GM21390 (cell line): ENCODE data around the gene ACE2.
A peak's percentile ranks its signal among the peaks of the same experiment; 100 is the strongest.

ENCODE experiments used
- ATAC-seq: cut with Tn5 transposase; IDR thresholded peaks from one replicate; pipeline ENCODE4 v1.9.1; 2021; ENCODE audit not compliant: unreplicated experiment

ACE2 gene

DNA sequence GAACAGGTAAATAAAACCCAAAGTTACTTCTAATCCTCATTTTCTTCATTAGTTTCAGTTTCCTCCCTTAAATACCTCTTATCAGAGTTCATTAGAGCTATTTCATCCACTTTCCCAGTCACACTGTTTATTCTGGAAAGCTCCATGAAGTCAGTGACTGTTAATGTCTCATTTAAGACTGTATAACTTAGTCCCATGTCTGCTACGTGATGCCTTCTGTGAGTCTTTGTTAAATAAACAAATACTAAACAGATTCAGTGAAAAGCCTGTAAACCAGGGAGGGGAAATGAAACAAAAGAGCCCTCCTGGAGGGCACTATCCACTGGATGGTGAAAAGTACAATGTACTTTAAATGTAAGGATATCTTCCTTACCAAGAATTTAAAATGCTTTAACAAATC is 24.7 kb downstream of the ACE2 start:
- ATAC-seq: no peak

DNA sequence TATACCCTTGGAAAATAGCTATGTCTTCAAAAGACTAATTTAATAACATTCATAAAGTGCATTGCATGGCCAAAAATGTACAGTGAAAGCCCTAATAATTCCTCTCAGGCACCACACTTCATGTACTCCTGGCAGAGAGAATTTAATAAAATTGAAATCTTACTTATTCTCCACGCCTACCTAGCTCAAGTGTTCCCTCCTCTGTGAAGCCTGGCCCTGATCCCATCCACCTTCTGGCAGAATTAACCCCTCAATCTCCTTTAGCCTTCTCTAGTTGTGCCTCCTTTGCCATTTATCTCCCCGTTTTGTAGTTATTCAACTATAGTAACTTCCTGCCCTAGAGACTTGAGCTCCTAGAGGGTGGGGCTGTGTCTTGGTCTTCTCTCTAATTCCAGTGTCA is 26.7 kb downstream of the ACE2 start:
- no peak for ATAC-seq

DNA sequence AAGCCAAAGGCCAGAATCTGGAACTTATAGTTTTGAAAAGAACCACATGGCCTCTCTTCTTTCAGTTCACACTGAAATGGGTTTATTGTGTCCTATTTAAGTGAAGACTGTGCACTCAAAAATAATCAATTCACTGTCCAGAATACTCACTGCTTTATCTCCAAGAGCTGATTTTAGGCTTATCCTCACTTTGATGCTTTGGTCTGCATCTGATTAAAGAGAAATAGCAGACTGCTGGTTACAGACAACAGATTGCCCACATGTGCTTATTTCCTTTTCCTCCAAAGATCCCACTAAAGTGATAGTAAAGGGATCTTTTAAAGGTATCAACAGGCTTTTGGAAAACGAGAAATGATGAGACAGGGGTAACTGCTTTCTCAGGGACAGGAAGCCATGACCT is 30.6 kb downstream of the ACE2 start:
- no peak for ATAC-seq

DNA sequence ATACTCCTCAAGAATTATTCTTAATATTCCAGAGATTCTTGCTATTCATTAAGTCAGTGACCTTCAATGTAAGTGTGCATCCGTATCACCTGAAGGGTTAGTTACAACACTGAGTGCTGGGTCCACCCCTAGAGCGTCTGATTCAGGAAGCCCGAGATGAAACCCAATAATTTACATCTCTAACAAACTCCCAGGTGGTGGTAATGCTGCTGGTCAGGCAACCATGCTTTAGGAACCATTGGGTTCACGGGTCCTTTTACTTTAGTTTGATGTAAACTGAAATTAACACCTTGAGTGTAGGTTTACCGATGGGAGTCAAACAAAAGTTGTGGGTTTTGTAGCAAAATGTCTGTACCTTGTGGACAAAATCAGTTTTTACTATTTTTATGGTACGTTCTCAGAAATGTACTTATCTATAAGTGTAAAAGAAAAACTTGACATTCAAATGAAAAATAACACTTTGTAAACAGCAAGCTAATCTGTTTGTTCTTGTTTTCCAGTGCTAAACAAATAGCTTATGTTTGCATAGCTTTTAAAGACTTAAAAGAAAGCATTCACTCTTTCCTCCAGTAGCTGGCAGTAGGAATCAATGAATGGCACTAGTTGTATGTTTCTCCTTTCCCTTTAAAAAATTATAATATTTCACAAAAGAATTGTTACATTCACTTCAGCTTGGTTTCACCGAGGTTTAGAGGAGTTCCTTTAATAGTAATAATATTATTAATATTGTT is 32.7 kb downstream of the ACE2 start:
- no peak for ATAC-seq

DNA sequence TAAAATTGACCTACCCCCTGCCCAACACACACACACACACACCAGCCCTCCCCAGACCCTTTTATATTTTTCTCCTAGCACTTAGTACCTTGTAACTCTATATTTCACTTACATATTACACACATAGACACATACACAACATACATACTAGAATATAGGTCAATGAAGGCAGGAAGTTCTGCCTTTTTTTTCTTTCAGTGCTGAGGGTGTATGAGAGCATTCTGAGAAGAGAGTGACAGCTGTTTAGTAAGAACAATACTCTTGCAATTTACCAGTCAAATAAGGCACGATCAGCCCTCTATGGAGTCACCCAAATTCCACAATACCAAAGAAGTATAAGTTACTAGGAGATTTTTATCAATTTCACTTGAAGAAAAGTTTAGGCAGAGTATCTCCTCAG is 33.5 kb downstream of the ACE2 start:
- ATAC-seq: no peak

DNA sequence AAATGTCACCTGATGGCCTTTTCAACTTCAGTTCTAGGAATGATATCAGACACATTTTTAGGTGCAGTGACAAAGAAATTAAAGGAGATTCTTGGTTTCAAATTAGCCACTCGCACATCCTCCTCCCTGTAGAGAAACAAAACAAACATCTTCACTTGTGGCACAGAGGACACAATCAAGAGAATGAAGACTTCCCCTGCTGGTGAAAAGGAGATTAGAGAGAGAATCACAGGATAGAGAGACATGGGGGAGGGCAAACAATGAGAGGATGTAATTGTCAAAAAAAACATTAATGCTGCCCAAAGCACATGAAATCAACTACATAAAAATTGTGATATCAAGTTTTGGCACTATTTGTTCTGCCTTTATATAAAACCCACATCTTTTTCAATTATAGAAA is 34.5 kb downstream of the ACE2 start:
- ATAC-seq: no peak

DNA sequence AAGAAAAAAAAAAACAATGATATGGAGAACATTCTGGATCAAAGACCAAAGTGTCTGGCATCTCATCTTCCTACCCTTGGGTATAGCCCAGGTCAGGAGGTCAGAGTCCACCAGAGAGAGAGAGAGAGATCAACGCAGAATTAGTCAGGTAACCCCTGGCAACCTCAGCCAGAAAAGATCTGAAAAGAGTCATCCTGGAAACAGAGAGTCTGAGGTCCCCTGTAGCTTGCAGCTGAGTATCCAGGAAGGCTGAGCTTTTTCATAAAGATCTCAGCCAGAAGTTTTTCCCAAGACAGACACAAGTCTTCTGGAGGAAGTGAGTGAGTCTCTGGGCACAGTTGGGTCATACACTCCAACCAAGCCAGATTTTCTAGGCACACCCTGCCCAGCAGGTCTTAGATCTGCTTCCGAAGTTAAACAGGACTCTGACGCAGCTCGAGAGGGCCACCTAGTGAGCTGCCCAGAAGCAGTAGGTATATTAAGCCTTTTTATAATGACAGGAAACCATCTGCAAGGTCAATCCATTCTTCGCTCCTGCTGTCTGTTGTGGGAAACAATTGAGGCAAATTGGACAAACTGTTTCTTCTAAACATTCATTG is 35.7 kb downstream of the ACE2 start:
- ATAC-seq: peak; percentile 66

DNA sequence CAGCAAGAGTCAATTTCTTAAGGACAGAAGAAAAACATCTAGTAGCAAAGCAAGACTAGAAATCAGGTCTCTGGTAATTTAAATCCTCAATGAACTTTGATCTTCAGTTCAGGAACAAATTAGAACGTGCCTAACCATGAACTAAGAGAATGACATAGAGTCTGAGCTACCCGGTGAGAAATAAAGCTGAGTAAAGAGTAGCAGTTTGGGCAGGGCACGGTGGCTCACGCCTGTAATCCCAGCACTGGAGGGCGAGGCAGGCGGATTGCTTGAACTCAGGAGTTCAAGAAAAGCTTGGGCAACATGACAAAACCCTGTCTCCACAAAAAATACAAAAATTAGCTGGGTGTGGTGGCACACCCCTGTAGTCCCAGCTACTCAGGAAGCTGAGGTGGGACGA is 37.7 kb downstream of the ACE2 start:
- no peak for ATAC-seq

DNA sequence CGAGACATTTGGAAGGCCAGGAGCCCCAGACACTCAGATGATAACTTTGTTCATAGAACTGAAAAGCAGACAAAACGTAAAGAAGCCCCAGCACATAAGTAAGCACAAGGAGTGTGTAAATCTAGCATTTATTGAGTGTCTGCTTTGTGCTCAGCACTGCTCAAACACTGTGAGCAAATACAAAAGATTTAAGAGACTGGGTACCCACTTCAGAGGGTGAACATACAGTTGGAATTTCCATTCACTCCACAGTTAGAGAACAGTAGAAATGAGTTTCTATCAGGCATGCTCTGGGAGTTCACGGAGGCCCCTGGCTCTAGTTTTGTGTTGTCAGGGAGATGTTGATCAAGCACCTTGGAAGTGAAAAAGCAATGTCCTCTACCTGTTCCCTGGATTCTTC is 39.8 kb downstream of the ACE2 start:
- ATAC-seq: no peak

DNA sequence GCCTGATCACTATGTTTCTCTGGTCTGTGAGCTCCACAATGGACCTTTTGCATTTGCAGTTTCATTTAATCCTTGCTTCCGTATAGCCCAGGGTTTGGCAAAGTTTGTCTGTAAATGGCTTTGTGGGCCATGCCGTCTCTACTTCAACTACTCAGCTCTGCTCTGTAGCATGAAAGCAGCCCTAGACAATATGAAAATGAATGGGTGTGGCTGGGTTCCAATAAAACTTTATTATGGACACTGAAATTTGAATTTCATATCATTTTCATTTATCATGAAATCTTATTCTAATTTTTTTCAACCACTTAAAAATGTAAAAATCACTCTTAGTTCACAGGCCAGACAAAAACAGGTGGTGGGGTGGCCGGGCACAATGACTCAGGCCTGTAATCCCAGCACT is 41.5 kb downstream of the ACE2 start:
- no peak for ATAC-seq

DNA sequence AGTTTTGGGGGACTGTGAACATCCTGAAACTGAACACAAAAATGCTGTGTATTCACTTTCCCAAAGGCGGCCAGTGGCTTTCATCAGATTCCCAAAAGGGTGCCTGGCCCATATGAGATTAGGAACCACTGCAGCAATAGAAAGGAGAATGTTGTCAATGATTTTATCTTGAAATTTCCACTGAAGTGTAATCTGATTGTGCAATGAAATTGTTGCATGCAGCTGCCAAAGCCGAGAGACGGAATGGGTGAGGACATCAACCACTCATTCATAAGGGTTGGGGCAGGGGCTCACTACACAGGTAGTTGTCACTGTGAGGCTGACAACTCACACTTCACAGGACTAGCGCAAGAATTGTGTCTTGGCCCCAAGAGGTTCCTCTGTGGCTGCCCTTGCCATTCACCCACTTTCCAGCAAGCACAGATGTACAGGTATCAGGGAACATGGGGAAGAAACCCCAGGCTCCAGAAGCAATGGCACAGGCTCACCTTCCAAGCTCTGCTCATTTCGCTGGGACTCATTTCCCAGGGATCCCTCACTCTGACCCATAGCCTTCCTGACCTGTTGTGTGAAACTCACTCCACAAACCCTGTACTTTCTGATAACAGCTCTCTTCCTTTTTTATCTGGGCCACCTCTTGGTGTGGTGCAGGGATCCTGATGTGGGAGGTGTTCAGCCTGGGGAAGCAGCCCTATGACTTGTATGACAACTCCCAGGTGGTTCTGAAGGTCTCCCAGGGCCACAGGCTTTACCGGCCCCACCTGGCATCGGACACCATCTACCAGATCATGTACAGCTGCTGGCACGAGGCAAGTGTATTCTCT is 51.4 kb downstream of the ACE2 start:
- ATAC-seq: no peak

DNA sequence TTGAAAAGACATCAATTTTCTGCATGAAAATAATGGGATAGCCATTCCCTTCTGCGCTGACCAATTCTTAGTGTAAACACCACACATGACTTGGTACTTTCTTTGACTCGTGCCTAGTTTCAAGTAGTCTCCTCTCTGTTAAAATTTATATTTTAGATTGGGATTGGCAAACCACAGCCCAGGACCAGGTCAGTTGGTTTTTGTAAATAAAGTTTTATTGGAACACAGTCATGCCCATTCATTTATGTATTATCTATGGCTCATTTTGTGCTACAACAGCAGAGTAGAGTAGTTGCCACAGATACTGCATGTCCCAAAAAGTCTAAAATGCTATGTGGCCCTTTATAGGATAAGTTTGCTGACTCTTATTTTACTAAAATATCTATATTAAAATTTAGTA is 53.4 kb downstream of the ACE2 start:
- no peak for ATAC-seq

DNA sequence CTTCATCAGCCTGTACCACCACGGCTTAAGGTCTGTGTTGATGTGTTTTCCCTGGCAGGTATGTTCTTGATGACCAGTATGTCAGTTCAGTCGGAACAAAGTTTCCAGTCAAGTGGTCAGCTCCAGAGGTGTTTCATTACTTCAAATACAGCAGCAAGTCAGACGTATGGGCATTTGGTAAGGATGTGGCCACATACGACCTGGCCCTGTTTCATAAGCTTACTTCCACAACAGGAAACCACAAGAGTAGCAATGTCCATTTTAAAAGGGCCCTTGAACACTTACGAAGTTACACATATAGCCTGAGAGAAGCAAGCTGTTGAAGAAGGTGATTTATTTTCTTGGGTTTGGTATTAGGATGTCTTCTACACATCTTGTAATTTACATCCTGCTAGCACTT is 54.0 kb downstream of the ACE2 start:
- ATAC-seq: no peak

DNA sequence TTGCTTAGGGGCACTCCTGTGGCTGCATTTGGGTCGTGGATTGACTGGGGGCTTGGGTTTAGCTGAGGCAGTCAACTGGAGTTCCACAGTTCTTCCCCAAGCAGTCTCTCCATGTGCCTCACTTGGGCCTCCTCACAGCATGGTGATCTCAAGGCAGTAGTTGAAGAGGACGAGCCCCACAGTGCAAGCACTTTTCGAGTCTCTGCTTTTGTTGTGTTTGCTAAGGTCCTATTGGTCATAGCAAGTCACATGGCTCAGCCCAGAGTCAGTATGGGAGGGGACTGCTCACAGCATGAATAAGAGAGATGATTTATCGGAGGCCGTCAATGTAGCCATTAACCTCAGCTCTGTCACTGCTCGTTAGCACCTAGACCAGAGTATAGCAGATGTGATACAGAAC is 70.4 kb downstream of the ACE2 start:
- no peak for ATAC-seq

DNA sequence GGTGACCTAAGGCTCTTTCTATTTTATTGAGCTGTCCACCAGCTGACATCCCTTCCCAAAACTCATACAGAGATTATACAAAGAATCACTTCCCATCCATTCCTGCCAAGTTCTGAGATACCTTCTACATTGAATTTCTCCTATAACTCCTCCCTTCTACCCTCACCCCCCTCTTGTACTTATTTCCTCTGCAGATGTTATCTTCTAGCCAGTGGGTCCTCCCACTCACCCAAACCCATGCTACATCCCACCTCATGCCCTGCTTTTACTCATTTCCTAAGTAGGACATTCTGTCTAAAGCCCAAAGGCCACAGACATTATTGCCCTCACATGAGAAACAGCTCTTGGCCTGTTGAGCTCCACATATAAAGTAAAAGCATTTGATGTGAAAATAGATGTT is 71.6 kb downstream of the ACE2 start:
- ATAC-seq: no peak

DNA sequence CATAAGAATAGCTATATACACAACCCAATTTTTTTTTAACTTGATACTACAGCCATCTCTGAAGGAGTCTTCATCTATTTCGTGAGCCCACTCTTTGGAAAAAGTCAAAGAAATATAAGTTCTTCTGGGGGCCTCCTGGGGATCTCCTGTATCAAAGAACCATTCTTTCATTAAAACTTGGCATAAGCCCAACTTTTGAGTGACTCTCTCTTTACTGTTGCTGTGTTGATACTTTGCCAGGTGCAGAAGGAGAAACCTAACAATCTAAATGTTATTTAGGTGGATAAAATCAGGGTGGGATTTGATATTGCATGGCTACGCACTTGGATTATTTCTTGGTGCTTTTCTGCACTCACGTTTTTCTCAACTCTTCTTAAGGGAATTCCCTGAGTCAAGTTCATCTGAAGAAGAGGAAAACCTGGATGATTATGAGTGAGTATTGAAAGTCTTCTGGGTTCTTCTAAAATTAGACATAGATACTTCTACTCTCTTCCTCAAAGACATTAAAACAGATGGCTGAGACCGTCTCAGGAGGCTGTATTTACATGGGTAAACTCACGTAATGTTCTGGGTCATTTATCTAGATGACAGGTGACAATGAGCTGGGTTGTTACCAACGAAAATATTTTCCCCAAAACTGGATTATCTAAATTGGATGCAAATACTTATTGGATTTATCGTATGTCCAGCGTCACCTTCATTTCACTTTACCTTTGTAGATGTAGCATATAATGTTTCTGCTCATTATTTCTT is 74.9 kb downstream of the ACE2 start:
- no peak for ATAC-seq

DNA sequence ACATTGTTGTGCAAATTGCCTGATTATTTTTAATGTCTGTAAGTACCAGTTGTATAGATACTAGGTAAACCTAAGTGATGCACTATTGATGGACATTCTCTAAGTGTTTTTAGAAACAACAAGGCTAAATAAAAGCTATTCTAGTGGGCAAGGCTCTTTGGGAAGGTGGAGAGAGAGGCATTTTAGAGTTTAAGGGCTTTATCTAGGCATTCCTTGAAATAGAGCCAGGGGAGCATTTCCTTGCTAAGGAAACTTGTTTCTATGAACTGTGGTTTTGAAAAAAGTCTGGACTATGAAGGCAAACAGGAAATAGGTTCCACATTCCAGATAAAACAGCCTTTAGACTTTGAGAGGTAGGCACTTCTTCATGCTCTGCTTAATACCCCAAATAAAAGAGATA is 76.3 kb downstream of the ACE2 start:
- no peak for ATAC-seq

DNA sequence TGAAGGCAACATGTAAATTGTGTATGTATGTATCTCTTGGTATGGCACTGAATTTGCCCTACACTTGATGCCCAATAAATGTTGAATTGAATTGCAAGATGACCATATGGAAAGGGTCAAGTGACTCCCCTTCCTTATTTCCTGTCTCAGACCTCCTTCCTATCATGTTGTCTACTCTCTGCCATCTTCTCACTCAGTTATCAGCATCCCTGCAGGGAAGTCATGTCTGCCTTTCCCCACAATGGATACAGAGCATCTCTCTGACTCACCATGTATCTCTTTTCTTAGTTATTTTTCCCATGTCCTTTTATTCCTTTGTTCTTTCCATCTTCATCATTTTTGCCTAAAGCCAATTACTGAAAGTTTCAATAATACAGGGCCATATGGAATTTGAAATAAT is 77.7 kb downstream of the ACE2 start:
- no peak for ATAC-seq

DNA sequence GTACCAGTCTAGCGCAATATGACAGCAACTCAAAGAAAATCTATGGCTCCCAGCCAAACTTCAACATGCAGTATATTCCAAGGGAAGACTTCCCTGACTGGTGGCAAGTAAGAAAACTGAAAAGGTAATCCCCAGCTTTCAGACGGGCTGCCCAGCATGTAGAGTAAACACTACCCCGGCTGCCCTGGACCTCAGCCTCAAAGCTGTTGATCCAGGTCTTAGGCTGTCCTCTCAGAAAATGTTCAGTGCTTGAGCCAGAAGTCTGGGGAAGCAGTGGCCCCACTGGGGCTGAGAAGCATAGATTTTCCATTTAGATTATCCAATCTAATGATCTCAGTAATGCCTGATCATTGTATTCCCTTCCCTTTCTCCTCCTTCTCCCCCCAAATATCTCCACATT is 78.3 kb downstream of the ACE2 start:
- ATAC-seq: no peak

DNA sequence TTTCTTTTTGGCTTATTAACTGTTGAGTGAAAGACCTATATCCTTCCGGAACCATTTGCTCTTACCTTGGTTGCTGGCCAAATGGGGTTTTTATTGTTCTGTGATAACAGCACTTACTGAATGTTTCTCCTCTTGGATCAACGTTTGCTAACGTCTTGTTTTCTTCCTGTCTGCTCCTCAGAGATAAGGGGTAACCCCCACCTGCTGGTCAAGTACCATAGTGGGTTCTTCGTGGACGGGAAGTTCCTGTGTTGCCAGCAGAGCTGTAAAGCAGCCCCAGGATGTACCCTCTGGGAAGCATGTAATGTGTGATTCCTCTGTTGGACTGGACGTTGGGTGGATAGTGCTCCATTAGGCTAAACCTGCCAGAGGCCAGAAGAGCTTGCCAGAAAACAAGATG is 84.8 kb downstream of the ACE2 start:
- no peak for ATAC-seq

DNA sequence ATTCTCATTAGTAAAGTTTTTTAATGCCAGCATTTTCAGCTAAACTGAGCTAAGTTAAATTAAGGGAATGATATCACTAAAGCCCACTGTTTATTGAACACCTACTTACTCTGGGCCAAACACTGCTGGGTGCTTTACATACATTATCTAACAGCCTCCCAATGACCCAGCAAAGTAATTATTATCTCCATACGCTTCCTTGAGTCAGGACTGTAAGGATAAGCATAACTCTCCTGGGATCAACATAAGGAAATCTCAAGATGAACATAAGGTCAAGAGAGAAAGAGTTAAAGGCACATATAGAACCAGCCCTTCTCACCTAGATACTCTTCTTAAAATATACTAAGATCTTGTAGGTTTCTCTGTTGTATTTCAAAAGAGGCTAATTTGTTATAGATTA is 86.5 kb downstream of the ACE2 start:
- no peak for ATAC-seq
